A673 (cell line): ENCODE measurements around the gene TMEM203.

Experiments used
- CTCF ChIP-seq: fragments of 300-800, 200-600 bp; sonication (generic); conservative IDR thresholded peaks from 2 replicates; pipeline ENCODE4 v1.5.1; 2017; ENCODE audit warnings: low read depth, mild to moderate bottlenecking, antibody characterized with exemption, low read length, moderate library complexity, mixed read lengths
- EZH2 ChIP-seq: fragments of 200-600 bp; sonication (generic); IDR thresholded peaks from 2 replicates; pipeline ENCODE4 v1.6.1; 2017; ENCODE audit warnings: borderline replicate concordance, low read depth, mild to moderate bottlenecking, mixed read lengths, antibody characterized with exemption, low read length; ENCODE audit not compliant: poor library complexity, severe bottlenecking

GRCh38 chr9:137224830-137225694 lies 19.6 kb upstream of the TMEM203 start, which contains the start of gene CYSRT1:
- TF ChIP-seq CTCF: no peak
- TF ChIP-seq EZH2: no peak
